ENCODE results near the gene HCFC1.

The HCFC1 gene

GRCh38 chrX:153941336-153942252 lies 30.0 kb downstream of the HCFC1 start:
- FAIRE-seq: no peak
- no peak for DNase-seq (ENCODE audit: low spot score)

- DNase-seq (ENCODE audit: low spot score): no peak
- FAIRE-seq: no peak
Measured at GRCh38 chrX:153939573-153939972, 32.0 kb downstream of the HCFC1 start.

- DNase-seq (ENCODE audit: low spot score): no peak
Measured at GRCh38 chrX:153938226-153938786, 33.3 kb downstream of the HCFC1 start.

GRCh38 chrX:153937056-153937455 lies 34.6 kb downstream of the HCFC1 start:
- DNase-seq (ENCODE audit: low spot score) (no peak), FAIRE-seq (no peak)

More at GRCh38 chrX:153938226-153938786, 33.3 kb downstream of the HCFC1 start:
- FAIRE-seq: no peak

GRCh38 chrX:153935326-153935851 lies 36.2 kb downstream of the HCFC1 start:
- DNase-seq (ENCODE audit: low spot score): no peak
- no peak for FAIRE-seq

- DNase-seq (ENCODE audit: low spot score) (peak; percentile 94), FAIRE-seq (peak; percentile 69)
Measured at GRCh38 chrX:153934762-153935325, 36.8 kb downstream of the HCFC1 start, which contains the start of gene NAA10. TSS of gene NAA10 (minus strand) at chrX:153935037. CDS start at chrX:153934904, 133 bp downstream.

- DNase-seq (ENCODE audit: low spot score) (no peak), FAIRE-seq (no peak)
Measured at GRCh38 chrX:153934148-153934761, 37.4 kb downstream of the HCFC1 start.

- DNase-seq (ENCODE audit: low spot score) (no peak), FAIRE-seq (no peak)
Measured at GRCh38 chrX:153933748-153934147, 37.9 kb downstream of the HCFC1 start.

- DNase-seq (ENCODE audit: low spot score): no peak
- FAIRE-seq: no peak
Measured at GRCh38 chrX:153932220-153932915, 39.2 kb downstream of the HCFC1 start.

GRCh38 chrX:153931748-153932147 lies 39.9 kb downstream of the HCFC1 start:
- no peak for FAIRE-seq

GRCh38 chrX:153931151-153931550 lies 40.5 kb downstream of the HCFC1 start:
- no peak for FAIRE-seq

More at GRCh38 chrX:153931748-153932147, 39.9 kb downstream of the HCFC1 start:
- no peak for DNase-seq (ENCODE audit: low spot score)

GRCh38 chrX:153930011-153930910 lies 41.4 kb downstream of the HCFC1 start:
- no peak for FAIRE-seq
- no peak for DNase-seq (ENCODE audit: low spot score)

More at GRCh38 chrX:153931151-153931550, 40.5 kb downstream of the HCFC1 start:
- no peak for DNase-seq (ENCODE audit: low spot score)

GRCh38 chrX:153929576-153929975 lies 42.0 kb downstream of the HCFC1 start:
- FAIRE-seq (no peak), DNase-seq (ENCODE audit: low spot score) (no peak)

- no peak for DNase-seq (ENCODE audit: low spot score)
- FAIRE-seq: no peak
Measured at GRCh38 chrX:153928846-153929245, 42.8 kb downstream of the HCFC1 start.

- peak; percentile 96 for DNase-seq (ENCODE audit: low spot score)
- FAIRE-seq: no peak
Measured at GRCh38 chrX:153927922-153928760, 43.5 kb downstream of the HCFC1 start.

GRCh38 chrX:153927672-153927921 lies 44.0 kb downstream of the HCFC1 start:
- peak; percentile 11 for DNase-seq (ENCODE audit: low spot score)
- FAIRE-seq: no peak

- FAIRE-seq (no peak), DNase-seq (ENCODE audit: low spot score) (peak; percentile 36)
Measured at GRCh38 chrX:153926858-153927671, 44.6 kb downstream of the HCFC1 start.

- FAIRE-seq (no peak), DNase-seq (ENCODE audit: low spot score) (no peak)
Measured at GRCh38 chrX:153926552-153926857, 45.1 kb downstream of the HCFC1 start.
